Measurements from ENCODE around the gene NHLH1.

DNA sequence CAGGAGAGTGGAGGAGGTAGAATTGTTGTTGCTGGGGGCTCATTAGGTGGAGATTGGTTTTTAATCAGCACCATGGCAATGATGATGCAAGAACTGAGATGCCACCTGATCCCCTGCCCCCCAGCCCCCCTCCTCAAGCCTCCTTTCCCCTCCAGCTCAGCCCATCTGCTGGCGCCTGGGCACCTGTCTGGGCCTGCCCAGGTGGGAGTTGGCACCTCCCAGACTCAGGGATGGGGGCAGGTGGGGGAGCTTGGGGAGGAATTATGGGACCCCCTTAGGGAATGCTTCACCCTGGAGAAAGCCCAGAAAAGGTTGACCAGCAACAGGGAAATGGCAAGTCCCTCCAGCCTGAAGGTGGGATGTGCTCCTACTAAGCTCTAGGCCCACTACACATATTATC, 1.5 kb upstream of the NHLH1 start:
- TF ChIP-seq CHD2 (IDR thresholded peaks at IDR 0.05; ENCODE audit: borderline replicate concordance, low read depth, low read length) (no peak), HDAC6 (IDR thresholded peaks at IDR 0.05; ENCODE audit: unreplicated experiment) (no peak), YBX1 (IDR thresholded peaks at IDR 0.05) (no peak), RAD21 (IDR thresholded peaks at IDR 0.05; ENCODE audit: insufficient read depth, low read depth, low read length) (no peak), KDM1A (IDR thresholded peaks at IDR 0.05; ENCODE audit: borderline replicate concordance) (no peak)
- TF ChIP-seq, protein P1, sequence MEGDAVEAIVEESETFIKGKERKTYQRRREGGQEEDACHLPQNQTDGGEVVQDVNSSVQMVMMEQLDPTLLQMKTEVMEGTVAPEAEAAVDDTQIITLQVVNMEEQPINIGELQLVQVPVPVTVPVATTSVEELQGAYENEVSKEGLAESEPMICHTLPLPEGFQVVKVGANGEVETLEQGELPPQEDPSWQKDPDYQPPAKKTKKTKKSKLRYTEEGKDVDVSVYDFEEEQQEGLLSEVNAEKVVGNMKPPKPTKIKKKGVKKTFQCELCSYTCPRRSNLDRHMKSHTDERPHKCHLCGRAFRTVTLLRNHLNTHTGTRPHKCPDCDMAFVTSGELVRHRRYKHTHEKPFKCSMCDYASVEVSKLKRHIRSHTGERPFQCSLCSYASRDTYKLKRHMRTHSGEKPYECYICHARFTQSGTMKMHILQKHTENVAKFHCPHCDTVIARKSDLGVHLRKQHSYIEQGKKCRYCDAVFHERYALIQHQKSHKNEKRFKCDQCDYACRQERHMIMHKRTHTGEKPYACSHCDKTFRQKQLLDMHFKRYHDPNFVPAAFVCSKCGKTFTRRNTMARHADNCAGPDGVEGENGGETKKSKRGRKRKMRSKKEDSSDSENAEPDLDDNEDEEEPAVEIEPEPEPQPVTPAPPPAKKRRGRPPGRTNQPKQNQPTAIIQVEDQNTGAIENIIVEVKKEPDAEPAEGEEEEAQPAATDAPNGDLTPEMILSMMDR (IDR thresholded peaks at IDR 0.05 in 2 of 3, conservative IDR thresholded peaks at IDR 0.05 in 1 of 3; ENCODE audit: control insufficient read depth in 2 of 3, extremely low read depth in 1 of 3, insufficient read depth in 1 of 3, low read depth in 3 of 3, low read length in 3 of 3) = no peak
- TF ChIP-seq, protein P2, sequence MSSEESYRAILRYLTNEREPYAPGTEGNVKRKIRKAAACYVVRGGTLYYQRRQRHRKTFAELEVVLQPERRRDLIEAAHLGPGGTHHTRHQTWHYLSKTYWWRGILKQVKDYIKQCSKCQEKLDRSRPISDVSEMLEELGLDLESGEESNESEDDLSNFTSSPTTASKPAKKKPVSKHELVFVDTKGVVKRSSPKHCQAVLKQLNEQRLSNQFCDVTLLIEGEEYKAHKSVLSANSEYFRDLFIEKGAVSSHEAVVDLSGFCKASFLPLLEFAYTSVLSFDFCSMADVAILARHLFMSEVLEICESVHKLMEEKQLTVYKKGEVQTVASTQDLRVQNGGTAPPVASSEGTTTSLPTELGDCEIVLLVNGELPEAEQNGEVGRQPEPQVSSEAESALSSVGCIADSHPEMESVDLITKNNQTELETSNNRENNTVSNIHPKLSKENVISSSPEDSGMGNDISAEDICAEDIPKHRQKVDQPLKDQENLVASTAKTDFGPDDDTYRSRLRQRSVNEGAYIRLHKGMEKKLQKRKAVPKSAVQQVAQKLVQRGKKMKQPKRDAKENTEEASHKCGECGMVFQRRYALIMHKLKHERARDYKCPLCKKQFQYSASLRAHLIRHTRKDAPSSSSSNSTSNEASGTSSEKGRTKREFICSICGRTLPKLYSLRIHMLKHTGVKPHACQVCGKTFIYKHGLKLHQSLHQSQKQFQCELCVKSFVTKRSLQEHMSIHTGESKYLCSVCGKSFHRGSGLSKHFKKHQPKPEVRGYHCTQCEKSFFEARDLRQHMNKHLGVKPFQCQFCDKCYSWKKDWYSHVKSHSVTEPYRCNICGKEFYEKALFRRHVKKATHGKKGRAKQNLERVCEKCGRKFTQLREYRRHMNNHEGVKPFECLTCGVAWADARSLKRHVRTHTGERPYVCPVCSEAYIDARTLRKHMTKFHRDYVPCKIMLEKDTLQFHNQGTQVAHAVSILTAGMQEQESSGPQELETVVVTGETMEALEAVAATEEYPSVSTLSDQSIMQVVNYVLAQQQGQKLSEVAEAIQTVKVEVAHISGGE (CRISPR knock-in tag; IDR thresholded peaks at IDR 0.05) = no peak
